Pericardium fibroblast (primary cell): ENCODE measurements around the gene PRKCD. TPM values are rescaled to one million over a fixed set of nuclear protein-coding genes. Genes with fewer than 3 reads are reported as not detected.

Experiments used
- total RNA-seq: library from RNA; depleted of rRNA; stranded (reverse); fragments of >200 nt; gene quantifications from 2 replicates; pipeline ENCODE4 v1.2.3, GENCODE V29; 2015

The PRKCD gene
- total RNA-seq, result 1.4 and 3.7 TPM in 2 replicates

DNA sequence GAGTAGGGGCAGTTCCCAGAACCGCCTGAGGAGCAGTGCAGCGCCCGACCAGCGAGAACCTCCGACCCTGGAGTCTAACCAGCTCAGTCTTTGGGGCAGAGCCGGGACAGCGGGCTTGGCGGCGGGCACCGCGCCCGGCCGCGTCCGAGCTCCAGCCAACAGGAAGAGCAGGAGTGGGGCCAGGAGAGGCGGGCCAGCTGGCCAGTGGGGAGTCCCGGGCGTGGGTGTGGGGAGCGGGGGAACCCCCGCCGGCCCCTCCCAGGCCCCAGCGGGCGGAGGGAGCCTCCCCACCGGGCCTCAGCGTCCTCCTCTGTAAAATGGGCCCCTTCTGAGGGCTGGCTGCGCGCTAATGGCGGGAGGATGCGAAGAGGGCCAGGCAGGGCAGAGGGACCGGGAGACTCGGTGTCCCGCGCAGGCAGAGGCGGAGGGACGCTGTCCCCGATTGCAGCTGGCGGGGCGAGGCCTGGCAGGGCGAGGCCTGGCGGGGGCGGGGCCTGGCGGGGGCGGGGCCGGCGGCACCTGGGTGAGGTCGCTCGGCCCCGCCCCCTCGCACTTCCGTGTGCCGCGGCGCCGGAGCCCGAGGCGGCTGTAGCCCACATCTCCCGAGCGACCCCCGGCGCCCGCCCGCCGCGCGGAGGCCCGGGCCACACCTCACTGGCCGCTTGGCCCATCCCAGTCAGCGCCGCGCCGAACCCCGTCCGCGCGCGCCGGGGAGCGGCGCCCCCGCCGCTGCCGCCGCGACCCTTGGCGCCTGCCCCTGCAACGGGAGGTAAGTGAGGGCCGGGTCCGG is at the start of gene PRKCD:
Gene PRKCD, plus strand, starts transcription at position 550 of the 790 bp plus-strand sequence. CDS start 17,214 bp downstream, outside the sequence.

DNA sequence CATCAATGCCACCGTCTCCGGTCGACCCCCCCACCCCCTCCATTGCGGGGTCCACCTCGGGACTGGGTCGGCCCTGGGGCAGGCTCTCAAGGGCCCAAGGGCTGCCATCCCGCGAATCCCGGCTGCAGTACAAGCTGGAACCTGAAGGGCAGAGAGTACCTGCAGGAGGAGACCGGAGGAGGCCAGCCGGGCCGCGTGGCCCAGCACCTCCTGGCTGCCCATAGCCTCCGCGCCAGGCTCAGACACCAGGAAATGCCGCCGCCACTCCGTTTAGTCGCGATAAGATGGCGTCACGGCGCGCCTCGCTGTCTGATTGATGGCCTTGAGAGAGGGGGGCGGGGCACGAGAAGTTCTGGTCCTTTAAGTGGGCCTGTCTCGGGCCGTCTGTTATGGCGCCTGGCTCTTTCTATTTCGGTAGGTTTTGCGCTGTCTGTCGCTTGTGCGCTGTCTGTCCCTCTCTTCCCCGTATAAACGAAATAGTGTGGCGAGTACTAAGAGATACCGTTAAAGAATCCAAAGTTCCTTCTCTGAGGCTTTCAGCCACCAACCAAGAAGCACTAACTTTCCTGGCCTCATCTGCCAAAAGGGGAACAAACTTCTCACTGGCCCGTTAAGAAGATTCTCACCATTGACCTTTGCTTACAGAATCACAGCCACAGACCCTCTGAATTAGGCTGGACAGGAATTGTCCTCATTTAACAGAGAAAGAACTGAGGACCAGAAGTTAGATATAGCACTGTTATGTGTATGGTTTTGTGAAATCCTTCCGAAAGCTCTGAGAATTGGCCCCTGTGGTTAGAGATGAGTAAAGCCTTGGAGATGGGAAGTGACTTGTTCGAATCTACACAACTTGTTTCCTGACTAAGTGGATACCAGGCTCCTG is 30.6 kb upstream of the PRKCD start, which contains the start of gene RFT1:
Gene RFT1, minus strand, starts transcription at position 257 of the 883 bp plus-strand sequence. Its CDS starts 35 bp downstream, at position 222.

Other genes with a start within 250 kb of the PRKCD start
- 1.9 and 3.3 TPM in 2 replicates for gene SFMBT1, start 115.1 kb upstream of the PRKCD start, total RNA-seq
- gene RFT1, start 30.8 kb upstream of the PRKCD start, total RNA-seq, result 9.3 and 15.4 TPM in 2 replicates
- 594 and 669 TPM in 2 replicates for gene TKT, start 94.8 kb downstream of the PRKCD start, total RNA-seq
- 8.3 and 8.7 TPM in 2 replicates for gene DCP1A, start 186.3 kb downstream of the PRKCD start, total RNA-seq